GM10248 (cell line): ENCODE results near the gene SIDT1.
"Not testable (repeated sequence)": the region's sequence is repeated elsewhere in the genome, so short reads cannot be mapped to it uniquely, and the experiment has no call there.

Source experiments
- CTCF ChIA-PET: fragments of 300-600 bp; sonication (Branson Sonifier 250); formaldehyde crosslinking; extraction: SDS; loops from one replicate; lab custom pipeline; 2021; ENCODE audit warnings: antibody characterized with exemption; lab: Yijun Ruan, JAX
- POLR2A ChIA-PET: fragments of 350-650 bp; sonication (Branson Sonifier 250); formaldehyde crosslinking; extraction: SDS; loops from one replicate; lab custom pipeline; 2020; ENCODE audit warnings: antibody characterized with exemption; lab: Yijun Ruan, JAX
- DNase-seq: peaks from one replicate; pipeline ENCODE4 v3.0.0; 2012; ENCODE audit errors: extremely low spot score
- TF ChIP-seq, protein P1 (sequence below): IDR thresholded peaks from 2 replicates; pipeline ENCODE4 v1.5.1; 2012; ENCODE audit warnings: mild to moderate bottlenecking, low read depth; ENCODE audit errors: extremely low read depth, missing control alignments, control extremely low read depth

SIDT1 gene

DNA sequence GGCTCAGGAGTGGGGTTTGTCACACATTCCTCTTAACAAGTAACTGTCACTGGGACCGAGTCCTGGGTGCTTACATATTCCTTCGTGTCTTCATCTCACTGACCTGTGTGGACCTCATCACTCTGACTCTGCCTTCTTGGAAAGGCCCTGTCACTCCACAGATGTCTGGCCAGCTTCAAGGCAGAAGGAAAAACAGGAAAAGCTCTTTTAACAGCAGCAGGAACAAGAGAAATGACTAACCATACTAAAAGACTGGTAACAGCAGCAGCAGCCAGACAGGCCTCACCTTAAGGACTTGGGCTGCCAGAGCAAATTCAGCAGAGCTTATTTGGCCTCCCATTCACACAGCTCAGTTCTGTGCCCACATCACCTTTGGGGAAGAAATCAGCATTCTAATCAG, 96.0 kb downstream of the SIDT1 start:
- TF ChIP-seq, protein P1, sequence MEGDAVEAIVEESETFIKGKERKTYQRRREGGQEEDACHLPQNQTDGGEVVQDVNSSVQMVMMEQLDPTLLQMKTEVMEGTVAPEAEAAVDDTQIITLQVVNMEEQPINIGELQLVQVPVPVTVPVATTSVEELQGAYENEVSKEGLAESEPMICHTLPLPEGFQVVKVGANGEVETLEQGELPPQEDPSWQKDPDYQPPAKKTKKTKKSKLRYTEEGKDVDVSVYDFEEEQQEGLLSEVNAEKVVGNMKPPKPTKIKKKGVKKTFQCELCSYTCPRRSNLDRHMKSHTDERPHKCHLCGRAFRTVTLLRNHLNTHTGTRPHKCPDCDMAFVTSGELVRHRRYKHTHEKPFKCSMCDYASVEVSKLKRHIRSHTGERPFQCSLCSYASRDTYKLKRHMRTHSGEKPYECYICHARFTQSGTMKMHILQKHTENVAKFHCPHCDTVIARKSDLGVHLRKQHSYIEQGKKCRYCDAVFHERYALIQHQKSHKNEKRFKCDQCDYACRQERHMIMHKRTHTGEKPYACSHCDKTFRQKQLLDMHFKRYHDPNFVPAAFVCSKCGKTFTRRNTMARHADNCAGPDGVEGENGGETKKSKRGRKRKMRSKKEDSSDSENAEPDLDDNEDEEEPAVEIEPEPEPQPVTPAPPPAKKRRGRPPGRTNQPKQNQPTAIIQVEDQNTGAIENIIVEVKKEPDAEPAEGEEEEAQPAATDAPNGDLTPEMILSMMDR: no peak
- no peak for DNase-seq
- POLR2A ChIA-PET: no interaction called here
- CTCF ChIA-PET: interaction anchor here (1.0 to 1.9 kb wide), 5 partner anchors 14 to 428 kb away, joined by 3 to 4 read pairs (median 3); partner anchors contain the start of gene CCDC191

DNA sequence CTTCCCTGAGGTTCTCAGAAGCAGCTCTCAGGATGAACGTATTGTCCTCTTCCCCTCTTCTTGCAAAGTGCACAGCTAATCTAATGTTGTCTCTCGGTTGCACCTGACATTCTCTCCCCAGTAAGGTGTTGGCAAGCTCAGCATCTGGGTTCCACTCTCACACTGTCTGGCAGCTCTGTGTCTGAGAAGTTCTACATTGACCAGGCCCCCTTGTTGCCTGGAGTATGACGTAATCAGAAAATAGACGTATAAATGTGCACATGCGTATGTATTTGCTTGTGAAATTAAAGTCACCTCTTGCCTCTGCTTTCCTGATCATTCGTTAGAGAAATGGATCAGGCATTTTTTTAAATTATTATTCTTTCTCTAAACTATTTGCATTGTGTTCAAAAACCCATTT, 96.4 kb downstream of the SIDT1 start:
- ChIA-PET CTCF (interaction anchor here (1.0 to 1.9 kb wide), 6 partner anchors 14 to 594 kb away, joined by 3 to 5 read pairs (median 4); no protein-coding TSS in a partner anchor), POLR2A (no interaction called here)
- TF ChIP-seq, protein P1: no peak
- DNase-seq: no peak

DNA sequence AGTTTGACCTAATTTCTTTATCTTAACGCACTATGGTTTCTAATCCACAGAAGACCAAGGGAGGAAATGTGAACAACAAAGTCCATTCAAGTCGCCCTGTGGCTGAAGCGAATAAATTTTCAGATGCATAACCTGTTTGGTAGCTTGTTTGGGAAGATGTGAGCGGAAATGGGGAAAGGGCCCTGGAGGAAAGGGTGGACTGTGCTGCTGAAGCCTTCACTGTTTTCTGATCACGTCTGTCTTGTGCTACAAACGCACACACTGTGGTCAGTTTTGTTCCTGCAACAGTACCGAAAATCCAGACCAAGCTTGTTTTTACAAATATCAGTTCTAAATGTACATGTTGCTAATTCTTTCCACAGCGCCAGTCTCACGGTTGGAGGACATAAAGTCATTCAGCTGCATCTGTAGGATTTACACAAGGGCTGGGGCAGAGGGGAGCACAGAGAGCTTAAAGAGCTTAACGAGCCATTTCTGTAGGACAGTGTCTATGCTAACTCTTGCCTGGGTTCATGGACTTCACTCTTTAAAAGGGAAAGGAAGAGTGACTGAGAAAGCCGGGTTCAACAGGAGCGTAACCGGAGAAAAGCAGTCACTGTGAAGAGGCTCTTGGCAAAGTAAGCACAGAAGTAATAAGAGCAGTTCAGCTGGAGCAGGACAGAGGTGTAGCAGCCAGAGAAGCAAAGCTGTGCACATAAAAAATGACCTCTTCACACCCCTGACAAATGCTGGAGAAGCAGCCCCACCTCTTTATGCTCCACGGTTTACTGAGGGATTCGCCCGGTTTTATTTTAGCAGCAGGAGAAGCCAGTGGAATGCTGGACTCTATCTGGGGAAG, 97.4 kb downstream of the SIDT1 start:
- DNase-seq: no peak
- ChIA-PET POLR2A (interaction anchor here (0.6 kb wide), 1 partner anchor 74 kb away, joined by 7 read pairs; no protein-coding TSS in a partner anchor), CTCF (interaction anchor here (1.0 to 1.9 kb wide), 6 partner anchors 10 to 595 kb away, joined by 3 to 9 read pairs (median 5); no protein-coding TSS in a partner anchor)
- TF ChIP-seq, protein P1: no peak

DNA sequence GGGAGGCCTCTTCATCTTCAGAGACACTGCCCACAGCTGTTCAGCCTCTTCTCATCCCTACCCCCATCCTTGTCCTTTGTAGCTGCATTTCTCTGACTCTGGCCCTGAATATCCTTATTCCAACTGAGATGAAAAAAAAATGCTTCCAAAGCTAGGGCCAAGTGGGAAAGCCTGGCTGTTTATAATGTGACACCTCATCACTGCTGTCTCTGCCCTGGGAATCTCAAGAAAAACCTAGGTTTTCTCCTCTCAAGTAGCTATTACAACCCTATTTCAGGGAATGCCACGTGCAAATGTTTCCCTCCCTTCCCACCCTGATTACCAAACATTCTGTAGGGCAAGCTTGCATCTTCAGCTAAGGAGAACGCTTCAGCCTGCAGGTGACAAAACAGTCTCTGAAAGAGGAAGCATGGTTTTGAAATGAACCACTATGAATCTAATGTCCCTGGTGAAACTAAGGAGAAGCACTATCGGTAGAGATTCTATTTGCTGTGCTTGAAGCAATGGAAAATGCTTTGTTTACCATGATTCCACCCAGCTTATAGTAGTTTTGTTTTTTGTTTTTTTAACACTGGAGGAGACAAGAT, 98.7 kb downstream of the SIDT1 start:
- ChIA-PET CTCF (interaction anchor here (1.0 to 1.9 kb wide), 4 partner anchors 12 to 32 kb away, joined by 3 to 9 read pairs (median 4); no protein-coding TSS in a partner anchor), POLR2A (no interaction called here)
- TF ChIP-seq, protein P1: no peak
- DNase-seq: no peak

DNA sequence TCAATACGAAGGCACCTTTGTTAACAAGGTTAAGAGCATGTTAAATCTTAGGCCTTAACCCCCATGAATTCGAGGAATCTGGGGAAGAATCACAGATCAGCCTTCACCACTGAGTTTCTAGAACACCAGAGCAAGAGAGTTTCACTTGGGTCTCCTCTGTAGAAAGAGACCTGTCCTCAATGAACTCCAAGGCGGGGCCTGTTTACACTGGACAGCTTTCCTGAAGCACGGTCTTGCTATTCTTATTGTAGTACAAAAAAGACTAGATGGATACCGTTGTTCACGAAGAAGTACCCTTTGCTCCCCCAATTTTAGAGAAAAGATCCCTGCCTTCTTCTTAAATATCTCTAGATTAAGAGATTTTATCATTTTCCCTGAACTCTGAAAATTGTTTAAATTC, 99.2 kb downstream of the SIDT1 start:
- TF ChIP-seq, protein P1: no peak
- ChIA-PET POLR2A (no interaction called here), CTCF (interaction anchor here (1.0 to 1.4 kb wide), 2 partner anchors 11 to 32 kb away, joined by 3 read pairs; no protein-coding TSS in a partner anchor)
- DNase-seq: no peak

DNA sequence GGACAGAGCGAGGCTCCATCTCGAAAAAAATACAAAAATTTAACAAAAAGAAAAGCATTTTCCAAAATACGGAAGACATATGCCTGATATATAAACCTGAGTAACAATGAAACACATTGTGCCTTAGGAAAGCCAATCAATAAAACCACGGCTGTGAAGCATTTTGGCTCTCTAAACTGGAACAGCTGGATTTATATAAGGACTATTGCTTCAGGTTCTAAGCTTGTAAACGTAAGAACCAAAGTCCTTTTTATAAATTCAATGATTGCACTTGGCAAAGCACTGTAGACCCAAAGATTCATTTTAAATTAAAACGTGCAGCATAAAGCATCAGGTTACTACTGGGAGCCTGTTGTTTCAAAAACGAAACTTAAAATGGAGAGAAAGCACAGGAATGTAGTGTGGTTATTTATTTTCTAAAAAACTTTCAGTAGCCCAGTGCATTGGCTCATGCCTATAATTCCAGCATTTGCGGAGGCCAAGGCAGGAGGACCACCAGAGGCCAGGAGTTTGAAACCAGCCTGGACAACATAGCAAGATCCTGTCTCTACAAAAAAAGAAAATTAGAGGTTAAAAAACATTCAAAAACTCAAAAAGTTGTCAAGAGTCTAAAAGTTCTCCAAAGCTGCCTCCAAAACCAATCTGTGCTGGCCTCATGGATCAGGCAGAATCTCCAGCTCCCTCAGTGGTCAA, 102.6 kb downstream of the SIDT1 start:
- TF ChIP-seq, protein P1: no peak
- no peak for DNase-seq
- POLR2A ChIA-PET: no interaction called here
- CTCF ChIA-PET: interaction anchor here (1.1 to 2.9 kb wide), 3 partner anchors 10 to 57 kb away, joined by 3 to 5 read pairs (median 4); no protein-coding TSS in a partner anchor

DNA sequence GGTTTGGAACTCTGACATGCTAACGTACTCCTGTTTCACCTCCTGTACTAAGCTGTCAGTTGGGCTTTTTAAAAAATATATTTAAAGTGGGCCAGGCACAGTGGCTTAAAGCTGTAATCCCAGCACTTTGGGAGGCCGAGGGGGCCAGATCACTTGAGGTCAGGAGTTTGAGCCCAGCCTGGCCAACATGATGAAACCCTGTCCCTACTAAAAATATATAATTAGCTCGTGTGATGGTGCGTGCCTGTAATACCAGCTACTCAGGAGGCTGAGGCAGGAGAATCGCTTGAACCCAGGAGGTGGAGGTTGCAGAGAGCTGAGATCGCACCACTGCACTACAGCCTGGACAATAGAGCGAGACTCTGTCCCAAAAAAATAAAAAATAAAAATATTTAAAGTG, 103.7 kb downstream of the SIDT1 start:
- DNase-seq, POLR2A ChIA-PET: not testable (repeated sequence)
- CTCF ChIA-PET: interaction anchor here (1.2 to 2.9 kb wide), 2 partner anchors 16 to 20 kb away, joined by 4 to 5 read pairs; no protein-coding TSS in a partner anchor
